ENCODE data around the gene SLC9A3.

Gene SLC9A3

DNA sequence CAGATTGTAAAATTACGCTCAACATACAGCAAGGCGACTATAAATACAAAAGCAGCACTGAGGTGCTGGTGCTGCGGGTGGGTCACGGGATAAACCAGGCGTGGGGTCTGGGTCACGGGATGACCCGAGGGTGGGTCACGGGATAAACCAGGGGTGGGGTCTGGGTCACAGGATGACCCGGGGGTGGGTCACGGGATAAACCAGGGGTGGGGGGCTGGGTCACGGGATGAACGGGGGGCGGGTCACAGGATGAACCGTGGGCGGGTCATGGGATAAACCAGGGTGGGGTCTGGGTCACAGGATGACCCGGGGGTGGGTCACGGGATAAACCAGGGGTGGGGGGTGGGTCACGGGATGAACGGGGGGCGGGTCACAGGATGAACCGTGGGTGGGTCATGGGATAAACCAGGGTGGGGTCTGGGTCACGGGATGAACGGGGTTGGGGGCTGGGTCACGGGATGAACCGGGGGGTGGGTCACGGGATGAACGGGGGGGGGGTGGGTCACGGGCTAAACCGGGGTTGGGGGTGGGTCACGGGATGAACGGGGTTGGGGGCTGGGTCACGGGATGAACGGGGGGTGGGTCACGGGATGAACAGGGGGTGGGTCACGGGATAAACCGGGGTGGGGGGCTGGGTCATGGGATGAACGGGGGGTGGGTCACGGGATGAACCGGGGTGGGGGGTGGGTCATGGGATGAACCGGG, 30.2 kb upstream of the SLC9A3 start:
- DNase-seq, result no peak

DNA sequence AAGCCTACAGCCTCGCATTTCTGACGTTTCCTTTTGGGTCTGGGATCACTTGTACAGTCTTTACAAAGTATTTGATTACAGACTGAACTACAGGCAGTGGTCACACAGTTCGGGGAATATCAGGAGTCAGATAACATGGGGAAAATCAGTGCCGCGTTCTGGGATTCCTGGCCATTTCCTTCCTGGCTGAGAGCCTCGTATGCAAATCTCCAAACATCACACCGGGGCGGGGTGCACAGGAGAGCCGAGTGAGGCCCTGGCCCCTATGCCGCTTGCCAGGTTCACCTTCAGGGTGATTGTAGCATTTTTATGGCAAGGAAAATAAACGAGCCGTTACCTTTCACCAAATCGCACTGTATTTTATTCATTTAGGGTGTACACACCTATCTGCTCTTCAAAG, 29.6 kb upstream of the SLC9A3 start:
- DNase-seq, result no peak

DNA sequence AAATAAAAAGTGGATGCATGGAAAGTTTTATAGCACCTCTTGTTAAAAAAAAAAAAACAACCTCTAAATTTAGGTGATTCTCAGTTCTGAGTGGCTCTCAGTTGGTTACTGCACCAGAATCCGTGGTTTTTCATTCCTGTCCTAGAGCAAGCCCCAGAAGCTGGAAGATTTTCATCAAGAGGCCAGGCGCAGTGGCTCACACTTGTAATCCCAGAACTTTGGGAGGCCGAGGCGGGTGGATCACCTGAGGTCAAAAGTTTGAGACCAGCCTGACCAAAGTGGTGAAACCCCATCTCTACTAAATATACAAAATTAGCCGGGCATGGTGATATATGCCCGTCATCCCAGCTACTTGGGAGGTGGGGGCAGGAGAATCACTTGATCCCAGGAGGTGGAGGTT, 27.2 kb upstream of the SLC9A3 start:
- DNase-seq, result no peak

DNA sequence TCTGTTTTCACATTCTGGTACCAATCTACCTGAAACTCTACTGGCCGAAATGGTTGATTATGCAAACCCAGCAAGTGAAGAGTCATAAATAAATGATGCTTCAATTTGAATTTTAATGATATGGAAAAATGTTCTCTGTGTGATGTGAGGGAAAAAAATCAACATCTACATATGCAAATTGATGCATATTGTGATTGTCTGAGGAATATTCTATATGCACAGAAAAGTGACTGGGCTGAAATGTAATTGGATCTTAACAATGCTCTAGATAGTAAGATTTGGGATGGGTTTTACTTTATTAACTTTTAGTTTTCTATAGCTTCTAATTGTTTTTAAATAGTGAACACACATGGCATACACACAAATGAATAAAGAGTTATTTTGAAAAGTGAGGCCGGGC, 25.0 kb upstream of the SLC9A3 start:
- no peak for DNase-seq

DNA sequence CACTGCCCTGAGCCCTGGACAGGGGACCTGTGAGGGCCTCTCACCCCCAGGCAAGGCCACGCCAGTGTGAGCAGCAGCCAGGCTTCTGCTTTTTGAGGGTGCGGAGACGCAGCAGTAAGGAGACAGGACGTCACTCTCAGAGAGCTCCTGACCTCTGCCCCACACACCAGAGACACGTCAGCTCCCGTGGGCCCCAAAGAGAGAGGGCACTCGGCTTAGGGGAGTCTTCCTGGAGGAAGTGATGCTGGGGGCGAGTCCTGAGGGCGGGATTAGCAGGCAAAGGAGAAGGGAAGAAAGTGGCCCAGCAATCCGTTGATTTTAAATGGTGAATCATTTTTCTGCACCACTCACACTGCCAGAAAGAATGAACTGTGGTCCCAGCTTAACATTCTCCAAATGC, 24.0 kb upstream of the SLC9A3 start:
- DNase-seq, result no peak

DNA sequence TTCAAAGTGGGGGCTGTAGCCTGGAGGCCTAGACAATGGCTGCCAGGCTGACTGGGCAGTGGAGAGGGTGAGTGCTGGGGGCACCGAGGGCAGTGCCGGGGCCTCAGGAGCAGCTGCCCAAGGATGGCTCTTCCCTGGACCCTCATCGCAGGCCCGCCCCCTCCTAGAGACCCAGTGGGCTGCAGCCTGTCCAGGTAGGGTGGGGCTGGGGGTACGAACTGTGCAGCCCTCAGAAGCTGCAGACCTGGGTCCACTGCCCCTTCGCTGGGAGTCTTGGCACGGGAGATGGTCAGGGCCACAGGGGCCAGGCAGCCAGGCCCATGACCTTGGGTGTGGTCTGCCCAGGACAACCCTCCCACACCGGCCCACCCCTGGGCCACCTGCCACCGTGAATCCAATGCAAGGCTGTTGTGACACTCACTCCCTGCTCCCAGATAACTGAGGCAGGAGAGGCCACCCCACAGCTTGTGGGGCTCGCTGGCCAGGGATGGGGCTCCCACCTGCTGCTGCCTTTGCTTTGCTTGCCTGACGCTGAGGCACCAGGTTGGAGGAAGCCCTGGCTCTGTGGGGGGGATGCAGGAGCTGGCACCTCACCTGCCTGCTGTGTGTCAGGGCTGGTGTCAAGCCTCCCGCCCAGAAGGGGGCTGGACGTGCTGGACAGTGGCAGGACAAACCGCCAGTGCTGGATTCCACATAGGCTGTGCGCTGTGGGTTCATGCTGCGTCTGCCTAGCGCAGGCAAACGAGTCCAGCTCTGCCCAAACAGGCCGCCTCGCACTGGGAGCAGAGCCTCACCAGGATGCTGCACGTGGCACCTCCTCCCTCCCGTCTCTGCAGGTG, 23.1 kb upstream of the SLC9A3 start:
- no peak for DNase-seq

DNA sequence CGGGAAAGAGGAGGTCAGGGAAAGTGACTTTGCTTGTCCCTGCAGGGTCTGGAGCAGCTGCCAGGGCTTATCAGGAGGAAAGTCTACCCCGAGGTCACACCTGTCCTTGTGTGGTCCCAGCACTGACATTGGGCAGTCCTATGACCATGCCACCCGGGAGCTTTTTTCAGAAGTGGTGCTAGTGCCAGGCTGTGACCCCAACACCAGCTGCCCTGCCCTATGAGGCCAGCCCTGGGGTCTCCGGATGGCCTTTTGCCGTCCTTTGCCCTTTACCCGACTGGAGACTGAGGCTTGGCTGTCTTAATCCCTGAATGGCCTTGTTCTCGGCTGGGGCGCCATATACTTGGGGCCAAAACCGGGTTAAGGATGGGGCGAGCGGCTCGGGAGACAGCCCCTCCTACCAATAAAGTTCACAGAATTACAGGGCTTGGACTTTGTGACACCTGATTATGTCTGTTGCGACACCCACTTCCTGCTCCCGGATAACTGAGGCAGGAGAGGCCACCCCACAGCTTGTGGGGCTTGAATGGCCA, 22.2 kb upstream of the SLC9A3 start:
- no peak for DNase-seq

DNA sequence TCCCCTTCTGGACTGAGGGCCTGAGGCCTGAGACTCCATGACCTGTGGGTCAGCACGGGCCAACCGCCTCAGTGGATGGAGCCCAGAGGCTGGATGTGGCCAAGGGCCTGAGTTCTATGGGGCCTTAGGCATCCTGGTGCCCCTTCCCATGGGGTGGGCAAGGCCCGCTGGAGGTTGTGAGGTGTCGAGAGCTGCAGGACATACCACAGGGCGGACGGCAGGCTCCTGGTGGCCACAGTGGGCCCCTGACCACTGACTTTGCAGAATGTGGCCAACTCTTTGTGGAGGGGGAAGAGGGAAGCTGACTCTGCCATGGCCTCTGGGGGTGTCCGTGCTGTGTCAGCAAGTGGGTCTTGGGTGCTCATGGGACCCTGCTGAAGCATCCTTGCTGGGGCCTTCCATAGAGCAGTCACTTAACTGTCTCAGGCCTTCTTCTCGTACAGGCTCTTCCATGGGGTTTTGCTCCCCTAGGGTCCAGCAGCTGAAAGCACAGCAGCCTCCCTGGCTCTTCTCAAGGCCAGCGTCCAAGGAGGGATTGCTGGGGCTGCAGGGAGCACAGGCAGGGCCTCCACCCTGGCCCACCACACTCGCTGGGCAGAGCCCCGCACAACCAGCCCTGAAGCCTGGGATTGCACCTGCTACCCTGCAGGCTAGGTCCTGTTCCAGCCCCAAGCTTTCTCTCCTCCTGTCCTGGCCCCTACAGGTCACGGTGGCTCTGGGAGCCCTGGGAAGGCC, 21.6 kb upstream of the SLC9A3 start:
- DNase-seq, result no peak

DNA sequence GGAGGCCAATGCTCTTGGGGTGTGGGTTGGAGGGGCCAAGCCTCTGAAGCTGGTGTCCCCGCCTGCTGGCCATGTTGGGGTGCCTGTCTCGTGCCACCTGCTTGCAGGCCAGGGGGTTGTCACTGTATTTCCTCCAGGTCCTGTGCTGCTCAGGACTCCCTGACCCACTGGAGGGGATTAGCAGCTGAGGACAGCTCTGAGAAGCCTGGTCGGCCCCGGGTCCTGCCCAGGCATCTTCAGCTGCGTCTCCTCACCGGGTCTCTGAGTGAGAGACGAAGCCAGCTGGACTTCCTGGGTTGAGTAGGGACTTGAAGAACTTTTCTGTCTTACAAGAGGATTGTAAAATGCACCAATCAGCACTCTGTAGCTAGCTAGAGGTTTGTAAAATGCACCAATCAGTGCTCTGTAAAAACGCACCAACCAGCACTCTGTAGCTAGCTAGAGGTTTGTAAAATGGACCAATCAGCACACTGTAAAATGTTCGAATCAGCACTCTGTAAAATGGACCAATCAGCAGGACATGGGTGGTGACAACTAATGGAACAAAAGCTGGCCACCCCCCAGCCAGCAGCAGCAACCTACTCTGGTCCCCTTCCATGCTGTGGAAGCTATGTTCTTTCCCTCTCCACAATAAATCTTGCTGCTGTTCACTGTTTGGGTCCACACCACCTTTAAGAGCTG, 20.6 kb upstream of the SLC9A3 start:
- DNase-seq, result no peak

DNA sequence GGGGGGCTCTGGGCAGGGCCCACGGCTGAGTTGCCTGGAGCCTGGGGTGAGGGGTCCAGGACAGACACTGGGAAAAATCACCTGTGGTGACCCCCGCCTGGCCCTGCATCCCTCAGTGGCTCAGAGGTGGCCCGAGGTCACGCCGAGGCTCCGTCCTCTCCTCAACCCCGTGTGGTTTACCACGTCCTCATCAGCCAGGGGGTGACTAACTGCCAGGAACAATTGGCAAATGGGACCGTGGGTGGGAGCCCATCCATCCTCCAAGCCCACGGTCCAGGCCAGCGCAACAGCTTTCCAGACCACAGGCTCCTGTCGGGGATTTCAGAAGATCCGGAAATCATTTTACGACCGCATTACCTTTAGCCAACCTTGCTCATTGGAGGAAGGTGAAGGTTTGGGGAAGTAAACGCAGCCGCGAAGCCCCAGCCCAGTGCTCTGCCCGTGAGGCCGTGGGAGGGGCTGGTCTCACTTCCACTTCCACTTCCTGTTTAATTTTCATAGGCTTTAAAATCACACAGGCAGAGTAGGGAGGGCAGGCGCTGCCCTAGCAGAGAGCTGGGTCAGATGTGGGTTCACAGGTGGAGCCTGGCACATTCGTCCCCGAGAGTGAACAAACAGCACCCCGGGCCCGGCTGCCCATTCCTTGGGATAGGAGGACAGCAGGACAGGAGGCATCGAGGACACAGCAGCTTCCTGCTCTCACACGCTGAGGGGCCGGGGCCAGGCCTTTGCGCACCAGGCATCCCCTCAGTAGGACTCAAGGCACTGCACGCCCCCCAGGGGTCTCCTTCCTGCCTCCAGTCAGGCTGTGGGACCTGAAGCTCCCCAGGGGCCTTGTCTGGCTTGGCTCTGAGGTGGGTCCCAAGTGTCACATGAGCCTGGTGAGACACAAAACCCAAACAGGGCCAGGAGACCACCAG, 19.8 kb upstream of the SLC9A3 start:
- peak in 2 of 4 experiments; percentile 14 to 25 for DNase-seq

DNA sequence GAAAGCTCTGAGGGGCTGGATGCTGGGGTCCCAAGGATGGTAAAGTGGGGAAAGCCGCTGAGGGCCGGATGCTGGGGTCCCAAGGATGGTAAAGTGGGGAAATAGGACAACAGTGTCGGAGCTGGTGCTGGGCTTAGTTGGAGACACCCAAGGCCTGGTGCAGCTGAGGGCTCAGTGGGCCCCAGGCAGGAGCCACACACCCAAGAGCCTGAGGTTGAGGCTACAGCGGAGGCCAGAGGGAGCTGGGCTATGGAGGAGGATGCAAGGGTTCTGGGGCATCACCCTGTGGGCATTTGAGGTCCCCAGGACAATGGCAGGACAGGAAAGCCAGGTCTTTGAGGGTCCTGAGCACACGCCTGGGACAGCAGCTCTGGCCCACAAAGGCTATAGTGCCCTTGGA, 19.1 kb upstream of the SLC9A3 start:
- DNase-seq, result no peak

DNA sequence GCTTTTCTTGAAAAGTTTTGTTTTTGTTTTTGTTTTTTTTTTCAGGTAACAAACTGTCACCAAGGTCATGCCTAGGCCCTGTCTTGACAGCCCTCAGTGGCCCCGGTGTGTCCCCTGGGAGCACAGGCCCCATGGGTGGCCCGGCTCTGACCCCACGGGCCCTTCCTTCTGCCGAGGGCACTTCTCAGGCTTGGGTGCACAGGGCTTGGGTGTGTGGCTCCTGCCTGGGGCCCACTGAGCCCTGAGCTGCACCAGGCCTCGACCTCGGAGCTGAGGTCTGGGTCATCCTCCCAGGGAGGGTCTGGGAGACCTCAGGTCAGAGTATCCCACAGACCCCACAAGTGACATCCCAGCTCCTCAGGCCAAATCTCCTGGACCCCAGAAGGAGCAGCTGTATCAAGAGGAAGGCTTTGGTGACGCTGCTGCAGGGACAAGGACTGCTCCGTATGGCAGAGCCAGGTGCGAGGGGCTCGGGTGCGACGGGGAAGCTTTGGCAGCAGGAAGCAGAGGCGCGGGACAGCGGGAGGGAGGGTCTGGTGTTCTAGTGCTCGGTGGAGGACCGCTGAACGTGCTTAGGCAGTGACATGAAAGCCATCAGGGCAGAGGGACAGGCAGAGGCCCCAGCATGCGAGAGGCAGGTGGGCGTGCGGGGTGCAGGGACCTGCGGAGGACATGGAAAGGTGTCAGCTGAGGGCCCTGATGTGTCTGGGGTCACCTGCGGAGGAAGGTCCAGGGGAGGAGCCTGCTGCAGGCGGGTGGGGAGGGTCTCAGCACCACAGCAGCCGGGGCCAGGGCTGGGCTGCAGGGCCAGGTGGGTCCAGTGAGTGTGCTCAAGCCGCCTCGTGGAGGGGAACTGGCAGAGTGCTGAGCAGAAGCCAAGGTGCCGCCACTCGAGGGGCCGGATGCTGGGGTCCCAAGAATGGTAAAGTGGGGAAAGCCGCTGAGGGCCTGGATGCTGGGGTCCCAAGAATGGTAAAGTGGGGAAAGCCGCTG, 18.4 kb upstream of the SLC9A3 start:
- no peak for DNase-seq

DNA sequence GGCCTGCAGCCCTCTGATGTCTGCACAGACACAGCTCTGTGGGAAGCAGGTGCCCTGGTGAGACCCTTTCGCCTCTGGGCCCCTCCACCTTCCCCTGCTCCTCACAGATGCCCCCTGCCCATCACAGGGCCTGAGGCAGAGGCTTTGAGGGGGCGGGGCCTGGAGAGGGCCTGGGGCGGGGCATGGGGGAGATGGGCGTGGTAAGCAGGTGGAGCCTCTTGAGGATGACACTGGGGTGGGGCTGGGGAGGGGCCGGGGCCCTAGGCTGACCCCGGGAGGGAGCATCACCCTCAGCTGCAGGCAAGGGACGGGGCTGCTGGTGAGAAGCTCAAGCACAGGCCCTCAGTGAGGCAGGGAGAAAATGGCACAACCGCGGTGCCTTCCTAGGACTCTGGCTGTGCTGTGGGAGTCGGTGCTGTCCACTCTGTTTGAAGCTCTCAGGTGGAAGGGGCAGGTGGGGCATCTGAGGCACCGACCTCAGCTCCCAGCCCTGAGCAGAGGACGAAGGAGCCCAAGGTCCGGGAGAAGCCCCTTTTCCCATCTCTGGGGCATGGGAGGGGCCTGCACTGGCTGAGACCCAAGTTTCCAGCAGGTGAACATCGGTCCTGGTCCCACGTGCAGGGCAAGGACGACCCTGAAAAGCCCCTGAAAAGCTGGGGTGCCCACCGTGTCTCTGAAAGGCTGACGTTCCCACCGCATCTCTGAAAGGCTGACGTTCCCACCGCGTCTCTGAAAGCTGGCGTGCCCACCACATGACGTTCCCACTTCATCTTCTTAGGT, 17.5 kb upstream of the SLC9A3 start:
- DNase-seq, result no peak

DNA sequence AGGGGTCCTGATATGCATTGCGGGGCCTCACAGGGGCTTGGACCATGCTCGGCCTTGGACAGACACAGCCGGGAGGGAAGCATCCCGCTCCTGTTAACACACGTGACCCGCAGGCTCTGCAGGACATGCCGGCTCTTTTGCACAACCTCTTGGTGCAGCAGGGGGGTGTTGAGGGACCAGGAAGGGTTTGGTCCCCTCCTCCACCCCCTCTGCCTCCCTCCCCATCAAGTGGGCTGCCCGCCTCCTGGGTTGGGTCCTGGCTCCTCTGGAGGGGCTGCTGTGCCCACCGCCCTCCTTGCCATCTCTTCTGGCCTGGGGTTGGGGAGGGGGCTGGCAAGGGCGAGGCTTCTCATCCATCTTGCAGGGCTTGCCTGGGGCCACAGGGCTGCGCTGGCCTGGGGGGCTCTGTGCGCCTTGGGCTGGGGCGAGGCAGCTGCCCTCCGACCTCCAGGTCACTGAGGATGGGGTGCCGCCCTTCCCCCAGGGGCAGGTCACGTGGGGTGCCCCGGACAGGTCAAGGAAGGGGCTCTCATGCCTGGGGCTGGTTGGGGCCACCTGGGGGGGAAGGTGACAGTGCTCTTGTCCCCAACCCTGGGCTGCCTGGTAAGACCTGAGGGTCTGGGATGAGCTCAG, 16.8 kb upstream of the SLC9A3 start:
- no peak for DNase-seq

DNA sequence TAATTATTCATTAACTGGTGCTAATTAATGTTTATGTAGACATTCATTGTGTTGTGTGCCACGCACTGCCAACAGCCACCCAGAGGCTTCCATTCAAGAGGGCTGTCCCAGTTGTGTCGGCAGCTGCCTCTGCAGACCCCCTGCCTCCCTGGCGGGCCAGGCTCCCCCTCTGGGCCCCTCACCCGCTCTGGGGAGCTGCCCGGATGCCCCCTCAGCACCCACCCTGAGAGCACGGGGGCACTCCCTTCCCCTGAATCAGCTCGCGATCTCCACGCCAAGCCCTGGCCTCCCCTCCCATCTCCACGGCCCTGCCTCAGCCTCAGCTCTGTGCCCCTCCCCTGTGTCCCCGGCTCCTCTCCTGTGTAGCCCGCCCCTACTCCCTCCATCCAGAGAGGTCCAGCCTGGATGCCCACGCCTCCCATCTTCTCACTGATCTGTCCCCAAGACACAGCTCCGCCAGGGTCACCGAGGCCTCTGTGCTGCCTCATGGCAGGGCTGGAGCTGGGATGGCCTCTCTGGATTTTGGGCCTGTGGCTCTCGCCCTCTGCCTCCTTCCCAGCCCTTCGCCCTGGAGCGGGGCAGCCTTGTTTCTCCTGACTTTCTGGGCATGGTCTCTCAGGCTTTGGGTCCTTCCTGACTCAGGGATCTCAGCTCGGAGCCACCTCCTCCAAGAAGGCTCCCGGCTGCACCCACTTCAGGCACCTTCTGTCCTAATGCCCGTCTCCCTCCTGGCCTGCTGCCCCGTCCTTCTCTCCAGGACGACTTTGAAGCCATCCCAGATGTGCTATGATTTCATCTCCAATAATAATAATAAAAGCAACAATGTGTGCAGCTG, 16.0 kb upstream of the SLC9A3 start:
- no peak for DNase-seq

DNA sequence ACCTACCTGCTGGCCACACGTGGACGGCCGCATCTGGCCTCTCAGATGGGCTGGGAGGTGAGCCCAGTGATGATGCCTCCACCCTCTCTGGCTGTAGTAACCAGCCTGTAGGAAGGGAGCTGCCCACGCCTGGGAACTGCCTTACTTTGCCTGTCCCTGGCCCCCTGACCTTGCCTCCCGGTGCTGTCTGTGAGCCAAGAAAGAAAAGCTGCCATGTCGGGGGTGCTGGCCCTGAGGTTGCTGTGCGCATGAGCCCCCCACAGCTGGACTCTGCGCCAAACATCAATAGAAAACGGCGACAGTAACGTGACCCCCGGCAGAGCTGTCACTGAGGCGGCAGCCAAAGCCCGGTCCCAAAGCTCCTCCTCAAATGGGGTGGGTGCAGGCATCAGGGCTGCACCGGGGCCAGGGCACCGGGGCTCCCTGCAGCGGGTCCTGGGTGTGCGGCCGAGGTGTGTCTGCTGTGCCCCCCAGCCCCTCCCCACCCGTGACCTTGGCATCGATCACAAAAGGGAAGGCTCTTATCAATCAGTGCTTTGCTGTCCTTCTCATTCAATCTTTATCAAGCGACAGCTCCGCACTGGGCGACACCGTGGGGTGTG, 15.3 kb upstream of the SLC9A3 start:
- no peak for DNase-seq

DNA sequence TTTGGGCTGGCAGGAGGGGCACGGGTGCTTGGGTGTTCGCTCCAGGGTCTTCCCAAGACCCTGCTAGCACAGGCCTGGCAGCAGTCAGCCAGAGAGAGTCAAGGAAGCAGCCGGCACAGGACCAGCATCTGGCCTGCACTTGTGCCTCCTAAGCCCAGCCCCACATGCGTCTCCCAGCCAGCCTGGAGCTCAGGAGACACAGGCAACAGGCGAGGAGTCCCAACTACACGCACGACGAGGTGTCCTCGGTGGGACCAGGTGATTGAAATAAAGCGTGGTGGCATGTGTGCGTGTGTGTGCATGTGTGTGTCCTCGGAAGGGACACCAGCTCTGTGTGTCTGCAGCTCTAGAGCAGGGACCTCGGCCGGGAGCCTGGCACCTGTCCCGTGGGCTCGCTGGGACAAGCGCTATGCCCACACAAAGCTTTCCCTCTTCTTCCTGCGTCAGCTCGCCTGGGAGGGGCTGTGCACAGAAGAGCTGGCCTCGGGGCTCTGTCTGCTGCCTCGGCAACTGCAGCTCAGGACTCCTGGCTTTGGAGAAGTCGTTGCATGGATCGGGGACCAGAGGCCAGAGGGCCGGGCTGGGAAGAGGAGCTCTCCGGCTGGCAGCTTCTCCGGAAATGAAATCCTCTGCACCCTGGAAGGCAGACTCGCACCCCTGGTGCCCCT, 14.7 kb upstream of the SLC9A3 start:
- DNase-seq, result no peak
